Upper lobe of left lung (tissue), 6 donors: ENCODE data around the gene MGLL. TPM values are rescaled to one million over a fixed set of nuclear protein-coding genes. Genes with fewer than 3 reads are reported as not detected.

Experiments
- ATAC-seq, 2 donors: fragments of 200-7000 bp; cut with Tn5 transposase; one replicate each; pipeline ENCODE4 v1.9.1; 2022; ENCODE audit warnings: mild to moderate bottlenecking in 2 of 2, moderate library complexity in 2 of 2; ENCODE audit not compliant: low FRiP score in 2 of 2
- DNase-seq, 2 donors: peaks; one replicate each; pipeline ENCODE4 v3.0.0-alpha.2; 2019 to 2020
- H3K27ac ChIP-seq, 4 donors: fragments of 200-600 bp; sonication (generic); one replicate each; pipeline ENCODE4 v1.5.1; 2016 to 2019
- H3K27me3 ChIP-seq, 4 donors: fragments of 200-600 bp; sonication (generic); one replicate each; pipeline ENCODE4 v1.5.1; 2017 to 2019
- H3K36me3 ChIP-seq, 4 donors: fragments of 200-600 bp; sonication (generic); one replicate each; pipeline ENCODE4 v1.5.1; 2016 to 2019
- H3K4me1 ChIP-seq, 4 donors: fragments of 200-600 bp; sonication (generic); one replicate each; pipeline ENCODE4 v1.5.1; 2018 to 2019
- H3K4me3 ChIP-seq, 4 donors: fragments of 200-600 bp; sonication (generic); one replicate each; pipeline ENCODE4 v1.5.1; 2017 to 2019; ENCODE audit warnings: mild to moderate bottlenecking in 2 of 4, moderate library complexity in 1 of 4
- H3K9me3 ChIP-seq, 4 donors: fragments of 200-600 bp; sonication (generic); one replicate each; pipeline ENCODE4 v1.5.1; 2018 to 2019
- CTCF ChIP-seq, 6 experiments: fragments of 450-650 bp in 4 of 6; fragments of 200-600 bp in 2 of 6; sonication (generic) in 2 of 6; IDR thresholded peaks; one replicate each; pipeline ENCODE4 v1.5.1; 2016 to 2019; ENCODE audit warnings: antibody characterized with exemption in 6 of 6
- EP300 ChIP-seq, 4 donors: sonication (generic); formaldehyde crosslinking; IDR thresholded peaks; one replicate each; pipeline ENCODE4 v1.5.1; 2017; ENCODE audit warnings: antibody characterized with exemption in 4 of 4, control low read depth in 2 of 4
- POLR2A ChIP-seq, 4 donors: fragments of 450-650 bp; IDR thresholded peaks; one replicate each; pipeline ENCODE4 v1.5.1; 2016 to 2017; ENCODE audit warnings: antibody characterized with exemption in 4 of 4, mild to moderate bottlenecking in 2 of 4
- POLR2AphosphoS5 ChIP-seq, 2 donors: sonication (generic); formaldehyde crosslinking; IDR thresholded peaks; one replicate each; pipeline ENCODE4 v1.5.1; 2017; ENCODE audit warnings: antibody characterized with exemption in 2 of 2
- WGBS, 2 donors: methylation state at CpG; one replicate each; pipeline ENCODE4 v1.1.5; 2017 to 2018; 5-methylcytosine and 5-hydroxymethylcytosine counted together
- total RNA-seq, 6 donors: library from RNA; depleted of rRNA in 4 of 6; stranded (reverse); fragments of >200 nt in 4 of 6; gene quantifications; one replicate each; pipeline versions ENCODE4 v1.1.0 to v1.2.1, GENCODE V29; 2016 to 2021
- donor health status: DM: no; HTN: no; CAD: no; lungs with moderate emphysema.
- donor health status: DM: no; HTN: yes; CAD: no; lungs with severe emphysema.

MGLL gene
- total RNA-seq, 6 donors from 2014 or later = 128 to 253 (median 190) TPM

- no peak overlapping the region for H3K4me3 ChIP-seq
- peaks cover 0 to 20% (median 6%) of the 10 kb centered on the region in 4 donors for H3K4me1 ChIP-seq
- no peaks in the 10 kb centered on the region for H3K9me3 ChIP-seq
- H3K27me3 ChIP-seq = no peaks in the 10 kb centered on the region
- H3K36me3 ChIP-seq = no peaks in the 10 kb centered on the region
- peak overlapping the region in 1 of 4 donors; percentile 73 for H3K27ac ChIP-seq
- TF ChIP-seq CTCF (IDR thresholded peaks at IDR 0.05) (no peak), POLR2A (IDR thresholded peaks at IDR 0.05) (no peak), EP300 (IDR thresholded peaks at IDR 0.05) (peak in 1 of 4 donors; percentile 7)
- DNase-seq (no peak), ATAC-seq (peak in 1 of 2 donors; percentile 53)
- 78 to 81% methylated on average over 31 to 34 of the region's 34 CpGs for WGBS, 2 donors
These were observed 67.7 kb downstream of the MGLL start for GRCh38 chr3:127754411-127755304.

- ATAC-seq (peak in 1 of 2 donors; percentile 55), DNase-seq (peak in 1 of 2 donors; percentile 71)
- WGBS, 2 donors = 71 to 85% methylated on average over 4 to 8 of the region's 8 CpGs
- H3K27me3 ChIP-seq = no peaks in the 10 kb centered on the region
- H3K4me1 ChIP-seq = peaks cover 7 to 27% (median 11%) of the 10 kb centered on the region in 4 donors
- H3K36me3 ChIP-seq = no peaks in the 10 kb centered on the region
- no peaks in the 10 kb centered on the region for H3K9me3 ChIP-seq
- TF ChIP-seq POLR2A (IDR thresholded peaks at IDR 0.05) = no peak
- peak overlapping the region in 1 of 4 donors; percentile 73 for H3K27ac ChIP-seq
- H3K4me3 ChIP-seq = no peak overlapping the region
These were observed 68.4 kb downstream of the MGLL start for GRCh38 chr3:127753898-127754410.

- Histone ChIP-seq H3K27ac (peak overlapping the region in 1 of 4 donors; percentile 8), H3K27me3 (no peaks in the 10 kb centered on the region), H3K36me3 (no peaks in the 10 kb centered on the region), H3K4me3 (no peak overlapping the region), H3K9me3 (no peaks in the 10 kb centered on the region), H3K4me1 (peaks cover 12 to 33% (median 14%) of the 10 kb centered on the region in 4 donors)
- no peak for TF ChIP-seq POLR2A (IDR thresholded peaks at IDR 0.05)
- no peak for TF ChIP-seq CTCF (IDR thresholded peaks at IDR 0.05)
- no peak for TF ChIP-seq EP300 (IDR thresholded peaks at IDR 0.05)
- no peak for TF ChIP-seq POLR2AphosphoS5 (IDR thresholded peaks at IDR 0.05)
- ATAC-seq (no peak), DNase-seq (no peak)
- WGBS, 2 donors = 85 to 92% methylated on average over 6 to 7 of the region's 7 CpGs
These were observed 69.0 kb downstream of the MGLL start for GRCh38 chr3:127753338-127753737.

GRCh38 chr3:127751782-127752181 lies 70.5 kb downstream of the MGLL start:
- no peaks in the 10 kb centered on the region for H3K27me3 ChIP-seq
- H3K4me3 ChIP-seq = no peak overlapping the region
- peaks cover 17 to 47% (median 29%) of the 10 kb centered on the region in 4 donors for H3K4me1 ChIP-seq
- TF ChIP-seq POLR2AphosphoS5 (IDR thresholded peaks at IDR 0.05) (no peak), POLR2A (IDR thresholded peaks at IDR 0.05) (no peak), EP300 (IDR thresholded peaks at IDR 0.05) (no peak), CTCF (IDR thresholded peaks at IDR 0.05) (no peak)
- DNase-seq = no peak
- no peak overlapping the region for H3K27ac ChIP-seq
- 92% methylated on average over 4 of the region's 4 CpGs for WGBS, 2 donors
- H3K9me3 ChIP-seq = no peaks in the 10 kb centered on the region
- H3K36me3 ChIP-seq = no peaks in the 10 kb centered on the region
- ATAC-seq = no peak

GRCh38 chr3:127751163-127751621 lies 71.1 kb downstream of the MGLL start:
- no peak for DNase-seq
- Histone ChIP-seq H3K4me3 (no peak overlapping the region), H3K4me1 (peaks cover 17 to 53% (median 33%) of the 10 kb centered on the region in 4 donors), H3K9me3 (no peaks in the 10 kb centered on the region), H3K27ac (no peak overlapping the region), H3K27me3 (no peaks in the 10 kb centered on the region), H3K36me3 (no peaks in the 10 kb centered on the region)
- WGBS, 2 donors = 90 to 93% methylated on average over 8 of the region's 8 CpGs
- no peak for ATAC-seq
- TF ChIP-seq CTCF (IDR thresholded peaks at IDR 0.05) (no peak), POLR2AphosphoS5 (IDR thresholded peaks at IDR 0.05) (no peak), POLR2A (IDR thresholded peaks at IDR 0.05) (no peak), EP300 (IDR thresholded peaks at IDR 0.05) (no peak)
